Urothelium cell line (cell line): ENCODE measurements around the gene FXYD4.
A peak's percentile ranks its signal among the peaks of the same experiment; 100 is the strongest.
"Not testable (repeated sequence)": the region's sequence is repeated elsewhere in the genome, so short reads cannot be mapped to it uniquely, and the experiment has no call there.

Experiments used
- DNase-seq: peaks from one replicate; pipeline ENCODE4 v3.0.0; 2011; ENCODE audit warnings: low spot score, mixed read lengths
- FAIRE-seq: peaks from 2 replicates; lab custom pipeline; 2011; peaks lifted over from hg19 to GRCh38; lab: Jason Lieb, UNC

FXYD4 gene

GRCh38 chr10:43410345-43410744 is 38.9 kb downstream of the FXYD4 start:
- DNase-seq = no peak
- no peak for FAIRE-seq

- FAIRE-seq (no peak), DNase-seq (no peak)
Measured at GRCh38 chr10:43411536-43411935, 40.1 kb downstream of the FXYD4 start.

- DNase-seq = no peak
- no peak for FAIRE-seq
Measured at GRCh38 chr10:43415544-43415943, 44.1 kb downstream of the FXYD4 start.

- FAIRE-seq = no peak
- peak; percentile 35 for DNase-seq
Measured at GRCh38 chr10:43417950-43418768, 46.7 kb downstream of the FXYD4 start.

GRCh38 chr10:43419997-43420368 is 48.5 kb downstream of the FXYD4 start:
- FAIRE-seq = no peak
- DNase-seq = no peak

- FAIRE-seq = peak; percentile 77
- DNase-seq = peak; percentile 86
Measured at GRCh38 chr10:43420369-43421200, 49.1 kb downstream of the FXYD4 start.

GRCh38 chr10:43421201-43421507 is 49.7 kb downstream of the FXYD4 start:
- no peak for FAIRE-seq
- no peak for DNase-seq

- FAIRE-seq = no peak
- no peak for DNase-seq
Measured at GRCh38 chr10:43421519-43421918, 50.1 kb downstream of the FXYD4 start.

- FAIRE-seq, DNase-seq: not testable (repeated sequence)
Measured at GRCh38 chr10:43421944-43422343, 50.5 kb downstream of the FXYD4 start.

- FAIRE-seq = no peak
Measured at GRCh38 chr10:43424416-43424815, 53.0 kb downstream of the FXYD4 start.

More at GRCh38 chr10:43424416-43424815, 53.0 kb downstream of the FXYD4 start:
- DNase-seq = no peak
